SK-N-SH treated with all-trans-retinoic acid at 6 μM for 48 hours (cell line): ENCODE measurements around the gene MTHFS.

Experiments
- GLIS3 ChIP-seq: fragments of 250-450 bp; sonication (Bioruptor Pico); IDR thresholded peaks from 2 replicates; pipeline ENCODE4 v1.5.0; 2020; ENCODE audit warnings: mild to moderate bottlenecking, moderate library complexity
- ZFP30 ChIP-seq: fragments of 450-650 bp; formaldehyde crosslinking; IDR thresholded peaks from 2 replicates; pipeline ENCODE4 v1.5.0; 2022; ENCODE audit warnings: mild to moderate bottlenecking, moderate library complexity

DNA sequence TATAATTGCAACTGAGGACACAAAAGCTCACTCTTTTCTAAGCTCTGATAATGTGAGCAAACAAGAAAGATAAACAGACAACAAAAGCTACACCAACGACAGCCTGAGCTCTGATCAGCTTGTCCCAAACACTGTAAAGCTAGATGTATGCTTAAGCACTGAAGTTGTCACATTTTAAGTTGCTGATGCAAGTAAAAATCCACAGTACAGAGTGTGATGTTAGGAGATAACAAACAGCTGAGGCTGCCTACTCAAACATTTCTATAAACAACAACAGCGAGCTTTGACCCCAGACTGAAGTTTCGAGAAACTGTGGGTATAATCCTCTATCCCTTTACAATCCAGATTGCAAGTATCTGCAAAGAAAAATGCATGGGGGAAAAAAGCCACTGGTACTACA, 10.7 kb downstream of the MTHFS start:
- TF ChIP-seq ZFP30 (CRISPR knock-in tag): no peak
- no peak for TF ChIP-seq GLIS3 (CRISPR knock-in tag)
